K562 (cell line): ENCODE results near the gene NDUFV3. TPM values are rescaled to one million over a fixed set of nuclear protein-coding genes. Genes with fewer than 3 reads are reported as not detected.
A peak's percentile ranks its signal among the peaks of the same experiment; 100 is the strongest.

Experiments
- DDX20 ChIP-seq: fragments of 450-650 bp; IDR thresholded peaks from 2 replicates; pipeline ENCODE4 v1.6.1; 2016; ENCODE audit warnings: missing genetic modification characterization, low read depth, mild to moderate bottlenecking, missing compliant biosample characterization, moderate library complexity
- FOXA3 ChIP-seq, 2 experiments: fragments of 450-650 bp in 1 of 2; sonication (generic) in 1 of 2; formaldehyde crosslinking; IDR thresholded peaks in 1 of 2; conservative IDR thresholded peaks in 1 of 2; 2 replicates each; pipeline versions ENCODE4 v1.4.0 to v1.8.0; 2020 to 2022; ENCODE audit warnings: mild to moderate bottlenecking in 2 of 2, missing genetic modification reagents in 1 of 2
- GABPA ChIP-seq: fragments of 200-800 bp; sonication (Bioruptor generic); conservative IDR thresholded peaks from 2 replicates; pipeline ENCODE4 v1.6.1; 2016; ENCODE audit warnings: low read depth, missing genetic modification characterization, missing compliant biosample characterization
- HDAC3 ChIP-seq: fragments of 450-650 bp; IDR thresholded peaks from 2 replicates; pipeline ENCODE4 v1.6.1; 2018; ENCODE audit warnings: borderline replicate concordance, mild to moderate bottlenecking, moderate library complexity; ENCODE audit not compliant: partially characterized antibody
- MTF1 ChIP-seq: fragments of 250-450 bp; sonication (Bioruptor Pico); IDR thresholded peaks from 2 replicates; pipeline ENCODE4 v1.9.0; 2021; ENCODE audit warnings: moderate library complexity, mild to moderate bottlenecking, inconsistent platforms, borderline replicate concordance
- NFIC ChIP-seq: fragments of 450-650 bp; IDR thresholded peaks from 2 replicates; pipeline ENCODE4 v1.6.1; 2017; ENCODE audit warnings: mild to moderate bottlenecking, inconsistent platforms
- PHB ChIP-seq: fragments of 250-450 bp; sonication (Bioruptor Pico); IDR thresholded peaks from 2 replicates; pipeline ENCODE4 v1.5.0; 2021
- PHF21A ChIP-seq: fragments of 450-650 bp; IDR thresholded peaks from 2 replicates; pipeline ENCODE4 v1.6.1; 2017; ENCODE audit warnings: low read depth, borderline replicate concordance
- PHF8 ChIP-seq: fragments of 200-600 bp; sonication (generic); IDR thresholded peaks from 2 replicates; pipeline ENCODE4 v1.6.1; 2012; ENCODE audit warnings: mixed run types, mild to moderate bottlenecking, inconsistent platforms, low read length, moderate library complexity, borderline replicate concordance
- POLR3G ChIP-seq: IDR thresholded peaks from 2 replicates; pipeline ENCODE4 v1.6.1; 2011; ENCODE audit not compliant: insufficient read length, insufficient replicate concordance; ENCODE audit errors: extremely low read depth
- SMAD4 ChIP-seq: fragments of 250-450 bp; sonication (Bioruptor Pico); conservative IDR thresholded peaks from 2 replicates; pipeline ENCODE4 v1.8.0; 2021; ENCODE audit warnings: inconsistent platforms, mild to moderate bottlenecking, moderate library complexity
- STAT5A ChIP-seq: IDR thresholded peaks from 2 replicates; pipeline ENCODE4 v1.6.1; 2012; ENCODE audit warnings: low read length, inconsistent platforms, borderline replicate concordance
- TAL1 ChIP-seq: fragments of 450-650 bp; IDR thresholded peaks from 2 replicates; pipeline ENCODE4 v1.6.1; 2016; ENCODE audit warnings: mild to moderate bottlenecking
- ZKSCAN1 ChIP-seq: fragments of 150-350 bp; IDR thresholded peaks from 2 replicates; pipeline ENCODE4 v1.6.1; 2016; ENCODE audit warnings: low read depth, low read length
- ZNF282 ChIP-seq: sonication (generic); formaldehyde crosslinking; IDR thresholded peaks from 2 replicates; pipeline ENCODE4 v1.8.1; 2023; ENCODE audit warnings: missing genetic modification reagents
- ZNF589 ChIP-seq: fragments of 200-800 bp; sonication (Bioruptor generic); IDR thresholded peaks from 2 replicates; pipeline ENCODE4 v1.6.1; 2016; ENCODE audit warnings: low read depth, missing genetic modification characterization, missing compliant biosample characterization
- polyA plus RNA-seq, 8 experiments: library from polyadenylated mRNA; depleted of rRNA in 4 of 8; stranded (reverse) in 5 of 8; unstranded in 3 of 8; fragments of >200 nt; fragmentation: Nextera tagmentation in 2 of 8; fragmentation: Illumina TruSeq in 1 of 8; extraction: Ambion mirVana in 2 of 8; extraction: Trizol in 1 of 8; gene quantifications; 2 replicates each; pipeline versions ENCODE4 v1.2.1 to v1.2.3, GENCODE V29; 2011 to 2014; ENCODE audit warnings: inconsistent platforms in 1 of 8, missing spikeins in 1 of 8
- total RNA-seq, 7 experiments: library from RNA; depleted of rRNA in 6 of 7; stranded (reverse); fragments of >200 nt in 6 of 7; fragmentation: Illumina TruSeq in 2 of 7; extraction: Trizol in 2 of 7; gene quantifications; 2 replicates each; pipeline versions ENCODE4 v1.2.1 to v1.2.3, GENCODE V29; 2011 to 2021; ENCODE audit warnings: low replicate concordance in 1 of 7
- TF ChIP-seq, protein P1 (sequence below): conservative IDR thresholded peaks from 2 replicates; pipeline ENCODE4 v1.6.1; 2011; ENCODE audit warnings: low read depth, mild to moderate bottlenecking, low read length; ENCODE audit not compliant: control insufficient read depth
- TF ChIP-seq, protein P2 (sequence below): fragments of 450-650 bp; IDR thresholded peaks from 2 replicates; pipeline ENCODE4 v1.7.1; 2018; ENCODE audit warnings: mild to moderate bottlenecking, low read depth; ENCODE audit not compliant: partially characterized antibody
- TF ChIP-seq, protein P3 (sequence below): fragments of 150-350 bp; IDR thresholded peaks from 2 replicates; pipeline ENCODE4 v1.6.1; 2014; ENCODE audit warnings: low read depth, mild to moderate bottlenecking, low read length, borderline replicate concordance

NDUFV3 gene
- total and polyA plus RNA-seq, 9 of the 15 experiments (the other 6 are each of a cell fraction or from before 2014, with no cell fraction given): 19.1 to 87.8 (median 74.3) TPM

DNA sequence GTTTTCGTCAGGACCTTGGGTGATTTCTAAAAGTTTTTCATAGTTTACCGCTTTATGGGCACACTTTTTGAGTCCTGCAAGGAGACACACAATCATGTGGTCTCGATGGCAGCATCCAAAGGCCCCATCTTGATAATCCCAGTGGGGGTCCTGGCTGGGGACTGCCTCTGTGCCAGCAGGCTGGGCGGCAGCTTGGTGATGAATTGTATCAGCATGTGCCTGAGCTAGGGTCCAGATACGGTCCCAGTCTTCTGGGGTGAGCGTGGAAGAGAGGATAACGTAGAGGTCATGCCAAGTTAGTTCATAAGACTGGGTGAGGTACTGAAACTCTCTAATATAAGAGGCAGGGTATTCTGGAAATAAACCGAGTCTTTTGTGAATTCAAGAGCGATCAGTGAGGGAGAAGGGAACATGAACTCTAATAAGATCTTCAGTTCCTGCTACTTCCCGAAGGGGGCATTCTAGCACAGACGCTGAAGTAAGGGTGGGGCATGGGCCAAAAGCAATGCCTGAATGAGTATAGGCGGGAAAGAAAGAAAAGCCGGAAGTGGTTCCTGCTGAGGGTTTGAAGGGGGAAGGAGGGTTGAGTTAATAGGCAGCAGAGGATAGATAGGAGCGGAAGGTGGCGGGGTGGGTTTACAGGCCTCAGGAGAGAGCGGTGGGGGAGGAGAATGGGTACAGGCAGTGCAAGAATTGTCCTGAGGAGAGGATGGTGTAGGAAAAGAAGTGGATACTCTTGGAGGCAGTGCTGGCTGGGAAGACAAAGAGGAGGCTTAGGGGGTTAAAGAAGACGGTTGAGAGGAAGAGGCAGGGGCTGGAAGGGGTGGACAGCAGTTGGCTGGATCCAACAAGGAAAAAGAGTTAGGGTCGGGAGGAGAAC lies 30.7 kb downstream of the NDUFV3 start (continued):
- TF ChIP-seq, protein P1, sequence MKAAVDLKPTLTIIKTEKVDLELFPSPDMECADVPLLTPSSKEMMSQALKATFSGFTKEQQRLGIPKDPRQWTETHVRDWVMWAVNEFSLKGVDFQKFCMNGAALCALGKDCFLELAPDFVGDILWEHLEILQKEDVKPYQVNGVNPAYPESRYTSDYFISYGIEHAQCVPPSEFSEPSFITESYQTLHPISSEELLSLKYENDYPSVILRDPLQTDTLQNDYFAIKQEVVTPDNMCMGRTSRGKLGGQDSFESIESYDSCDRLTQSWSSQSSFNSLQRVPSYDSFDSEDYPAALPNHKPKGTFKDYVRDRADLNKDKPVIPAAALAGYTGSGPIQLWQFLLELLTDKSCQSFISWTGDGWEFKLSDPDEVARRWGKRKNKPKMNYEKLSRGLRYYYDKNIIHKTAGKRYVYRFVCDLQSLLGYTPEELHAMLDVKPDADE: peak; percentile 54; the same call in 1 of the 2 replicates
- TF ChIP-seq STAT5A (no peak), SMAD4 (CRISPR knock-in tag) (peak; percentile 65), GABPA (tag) (peak; percentile 87), NFIC (peak; percentile 92), ZNF589 (CRISPR knock-in tag) (no peak), POLR3G (no peak), ZKSCAN1 (0 out of 2 replicates have a peak, but pooled peaks have one; percentile 31), DDX20 (tag) (no peak), PHF8 (peak; percentile 41; the same call in 1 of the 2 replicates), HDAC3 (peak; percentile 65), TAL1 (peak; percentile 49), PHF21A (peak; percentile 95), ZNF282 (CRISPR knock-in tag) (no peak), FOXA3 (CRISPR knock-in tag; conservative IDR thresholded peaks at IDR 0.05 in 1 of 2, IDR thresholded peaks at IDR 0.05 in 1 of 2) (no peak), PHB (CRISPR knock-in tag) (no peak), MTF1 (no peak)
- TF ChIP-seq, protein P2, sequence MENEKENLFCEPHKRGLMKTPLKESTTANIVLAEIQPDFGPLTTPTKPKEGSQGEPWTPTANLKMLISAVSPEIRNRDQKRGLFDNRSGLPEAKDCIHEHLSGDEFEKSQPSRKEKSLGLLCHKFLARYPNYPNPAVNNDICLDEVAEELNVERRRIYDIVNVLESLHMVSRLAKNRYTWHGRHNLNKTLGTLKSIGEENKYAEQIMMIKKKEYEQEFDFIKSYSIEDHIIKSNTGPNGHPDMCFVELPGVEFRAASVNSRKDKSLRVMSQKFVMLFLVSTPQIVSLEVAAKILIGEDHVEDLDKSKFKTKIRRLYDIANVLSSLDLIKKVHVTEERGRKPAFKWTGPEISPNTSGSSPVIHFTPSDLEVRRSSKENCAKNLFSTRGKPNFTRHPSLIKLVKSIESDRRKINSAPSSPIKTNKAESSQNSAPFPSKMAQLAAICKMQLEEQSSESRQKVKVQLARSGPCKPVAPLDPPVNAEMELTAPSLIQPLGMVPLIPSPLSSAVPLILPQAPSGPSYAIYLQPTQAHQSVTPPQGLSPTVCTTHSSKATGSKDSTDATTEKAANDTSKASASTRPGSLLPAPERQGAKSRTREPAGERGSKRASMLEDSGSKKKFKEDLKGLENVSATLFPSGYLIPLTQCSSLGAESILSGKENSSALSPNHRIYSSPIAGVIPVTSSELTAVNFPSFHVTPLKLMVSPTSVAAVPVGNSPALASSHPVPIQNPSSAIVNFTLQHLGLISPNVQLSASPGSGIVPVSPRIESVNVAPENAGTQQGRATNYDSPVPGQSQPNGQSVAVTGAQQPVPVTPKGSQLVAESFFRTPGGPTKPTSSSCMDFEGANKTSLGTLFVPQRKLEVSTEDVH: peak; percentile 97
- TF ChIP-seq, protein P3, sequence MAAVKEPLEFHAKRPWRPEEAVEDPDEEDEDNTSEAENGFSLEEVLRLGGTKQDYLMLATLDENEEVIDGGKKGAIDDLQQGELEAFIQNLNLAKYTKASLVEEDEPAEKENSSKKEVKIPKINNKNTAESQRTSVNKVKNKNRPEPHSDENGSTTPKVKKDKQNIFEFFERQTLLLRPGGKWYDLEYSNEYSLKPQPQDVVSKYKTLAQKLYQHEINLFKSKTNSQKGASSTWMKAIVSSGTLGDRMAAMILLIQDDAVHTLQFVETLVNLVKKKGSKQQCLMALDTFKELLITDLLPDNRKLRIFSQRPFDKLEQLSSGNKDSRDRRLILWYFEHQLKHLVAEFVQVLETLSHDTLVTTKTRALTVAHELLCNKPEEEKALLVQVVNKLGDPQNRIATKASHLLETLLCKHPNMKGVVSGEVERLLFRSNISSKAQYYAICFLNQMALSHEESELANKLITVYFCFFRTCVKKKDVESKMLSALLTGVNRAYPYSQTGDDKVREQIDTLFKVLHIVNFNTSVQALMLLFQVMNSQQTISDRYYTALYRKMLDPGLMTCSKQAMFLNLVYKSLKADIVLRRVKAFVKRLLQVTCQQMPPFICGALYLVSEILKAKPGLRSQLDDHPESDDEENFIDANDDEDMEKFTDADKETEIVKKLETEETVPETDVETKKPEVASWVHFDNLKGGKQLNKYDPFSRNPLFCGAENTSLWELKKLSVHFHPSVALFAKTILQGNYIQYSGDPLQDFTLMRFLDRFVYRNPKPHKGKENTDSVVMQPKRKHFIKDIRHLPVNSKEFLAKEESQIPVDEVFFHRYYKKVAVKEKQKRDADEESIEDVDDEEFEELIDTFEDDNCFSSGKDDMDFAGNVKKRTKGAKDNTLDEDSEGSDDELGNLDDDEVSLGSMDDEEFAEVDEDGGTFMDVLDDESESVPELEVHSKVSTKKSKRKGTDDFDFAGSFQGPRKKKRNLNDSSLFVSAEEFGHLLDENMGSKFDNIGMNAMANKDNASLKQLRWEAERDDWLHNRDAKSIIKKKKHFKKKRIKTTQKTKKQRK: no peak
